WTC11 (cell line): ENCODE data around the gene GEMIN8.

Experiments used
- ATF3 ChIP-seq: sonication (generic); formaldehyde crosslinking; conservative IDR thresholded peaks from 2 replicates; pipeline ENCODE4 v1.8.1; 2022; ENCODE audit warnings: mild to moderate bottlenecking, missing genetic modification reagents
- CBFB ChIP-seq: sonication (generic); formaldehyde crosslinking; IDR thresholded peaks from 2 replicates; pipeline ENCODE4 v1.8.1; 2022; ENCODE audit warnings: mild to moderate bottlenecking, low read depth, missing genetic modification reagents
- MYBL2 ChIP-seq: sonication (generic); formaldehyde crosslinking; IDR thresholded peaks from 2 replicates; pipeline ENCODE4 v1.8.1; 2023; ENCODE audit warnings: mild to moderate bottlenecking, moderate library complexity, missing genetic modification reagents
- TF ChIP-seq, protein P1 (sequence below): fragments of 200-600 bp; IDR thresholded peaks from 2 replicates; pipeline ENCODE4 v1.8.0; 2022; ENCODE audit warnings: antibody characterized with exemption

- TF ChIP-seq, protein P1, sequence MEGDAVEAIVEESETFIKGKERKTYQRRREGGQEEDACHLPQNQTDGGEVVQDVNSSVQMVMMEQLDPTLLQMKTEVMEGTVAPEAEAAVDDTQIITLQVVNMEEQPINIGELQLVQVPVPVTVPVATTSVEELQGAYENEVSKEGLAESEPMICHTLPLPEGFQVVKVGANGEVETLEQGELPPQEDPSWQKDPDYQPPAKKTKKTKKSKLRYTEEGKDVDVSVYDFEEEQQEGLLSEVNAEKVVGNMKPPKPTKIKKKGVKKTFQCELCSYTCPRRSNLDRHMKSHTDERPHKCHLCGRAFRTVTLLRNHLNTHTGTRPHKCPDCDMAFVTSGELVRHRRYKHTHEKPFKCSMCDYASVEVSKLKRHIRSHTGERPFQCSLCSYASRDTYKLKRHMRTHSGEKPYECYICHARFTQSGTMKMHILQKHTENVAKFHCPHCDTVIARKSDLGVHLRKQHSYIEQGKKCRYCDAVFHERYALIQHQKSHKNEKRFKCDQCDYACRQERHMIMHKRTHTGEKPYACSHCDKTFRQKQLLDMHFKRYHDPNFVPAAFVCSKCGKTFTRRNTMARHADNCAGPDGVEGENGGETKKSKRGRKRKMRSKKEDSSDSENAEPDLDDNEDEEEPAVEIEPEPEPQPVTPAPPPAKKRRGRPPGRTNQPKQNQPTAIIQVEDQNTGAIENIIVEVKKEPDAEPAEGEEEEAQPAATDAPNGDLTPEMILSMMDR, result no peak
- TF ChIP-seq MYBL2 (CRISPR knock-in tag) (no peak), ATF3 (no peak), CBFB (no peak)
Observed at GRCh38 chrX:14056206-14056605, 26.5 kb upstream of the GEMIN8 start.
